ENCODE measurements around the gene NAALADL2.

DNA sequence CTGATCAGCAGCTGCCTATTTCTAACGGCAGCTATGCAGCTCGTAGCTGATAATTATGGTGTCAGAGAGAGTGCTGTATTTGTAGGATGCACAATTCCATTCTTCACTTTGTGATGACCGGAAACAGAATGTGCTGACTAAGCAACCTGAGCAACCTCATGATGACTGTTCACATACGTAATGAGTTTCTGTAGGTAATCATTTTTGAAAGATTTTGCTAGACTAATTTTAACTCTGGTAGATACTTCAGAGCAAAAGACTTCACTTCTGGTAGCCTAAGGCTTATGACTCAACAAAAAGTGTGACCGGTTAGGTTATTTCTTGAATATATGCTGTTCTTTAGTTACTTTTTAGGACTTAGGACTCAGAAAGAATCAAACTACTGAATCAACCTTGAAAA, 567.7 kb downstream of the NAALADL2 start:
- TF ChIP-seq CTCF (IDR thresholded peaks at IDR 0.05 in 2 of 3, conservative IDR thresholded peaks at IDR 0.05 in 1 of 3; ENCODE audit: insufficient read depth in 2 of 3, low read depth in 1 of 3, low read length in 3 of 3) (no peak), EWSR1 (IDR thresholded peaks at IDR 0.05; ENCODE audit: borderline replicate concordance, low read depth, partially characterized antibody) (no peak), ATF7 (IDR thresholded peaks at IDR 0.05) (no peak), IRF2 (CRISPR knock-in tag; IDR thresholded peaks at IDR 0.05) (no peak), ZNF274 (IDR thresholded peaks at IDR 0.05; ENCODE audit: borderline replicate concordance, low read depth, low read length) (no peak), RBBP5 (IDR thresholded peaks at IDR 0.05; ENCODE audit: borderline replicate concordance, insufficient read depth, low read length, poor library complexity, severe bottlenecking) (no peak), BRF2 (IDR thresholded peaks at IDR 0.05; ENCODE audit: borderline replicate concordance, insufficient read depth, insufficient read length) (no peak), ZNF707 (CRISPR knock-in tag; conservative IDR thresholded peaks at IDR 0.05) (no peak), POLR2A (conservative IDR thresholded peaks at IDR 0.05) (no peak), PHF8 (IDR thresholded peaks at IDR 0.05; ENCODE audit: borderline replicate concordance, low read length) (no peak)
